Muscle of arm (tissue), 14 donors: ENCODE data around the gene ZNF500. TPM values are rescaled to one million over a fixed set of nuclear protein-coding genes. Genes with fewer than 3 reads are reported as not detected.
A peak's percentile ranks its signal among the peaks of the same experiment; 100 is the strongest.

Source experiments
- DNase-seq: peaks from one replicate; pipeline ENCODE4 v3.0.0-alpha.2; 2013
- long read RNA-seq, 11 donors: transcript quantifications; one replicate each; lab custom pipeline, GENCODE V29; 2026
- polyA plus RNA-seq, 12 donors: library from polyadenylated mRNA; unstranded; fragments of 120-200 nt; gene quantifications; one replicate each; pipeline ENCODE4 v1.2.1, GENCODE V29; 2013; ENCODE audit not compliant: insufficient read length in 12 of 12

Gene ZNF500
- polyA plus RNA-seq: 10 to 100 TPM in 4 of 12 donors, 1 to 10 TPM in 7, not detected in 1; 6.6 to 13.9 (median 9.8) TPM
- long read RNA-seq, donor 1, partial matches to known transcripts: 0 of 2 reads
- long read RNA-seq, donor 1, other reads (novel, unspliced or antisense): 0 of 2 reads
- long read RNA-seq, donor 2, transcript ZNF500-207 (1 exons, 2,397 nt): major isoform, 7 of 7 reads
- long read RNA-seq, donor 2, partial matches to known transcripts: 0 of 7 reads
- long read RNA-seq, donor 2, other reads (novel, unspliced or antisense): 0 of 7 reads
- long read RNA-seq, donor 3, full-length matches to known transcripts: 3 of 3 reads
- long read RNA-seq, donor 3, partial matches to known transcripts: 0 of 3 reads
- long read RNA-seq, donor 3, other reads (novel, unspliced or antisense): 0 of 3 reads
- long read RNA-seq, donor 4, partial matches to known transcripts: 0 of 3 reads
- long read RNA-seq, donor 4, other reads (novel, unspliced or antisense): 0 of 3 reads
- long read RNA-seq, donor 5, full-length matches to known transcripts: 7 of 7 reads
- long read RNA-seq, donor 5, partial matches to known transcripts: 0 of 7 reads
- long read RNA-seq, donor 5, other reads (novel, unspliced or antisense): 0 of 7 reads
- long read RNA-seq, donor 6, partial matches to known transcripts: 0 of 1 reads
- long read RNA-seq, donor 6, other reads (novel, unspliced or antisense): 0 of 1 reads
- long read RNA-seq, donor 7, full-length matches to known transcripts: 4 of 4 reads
- long read RNA-seq, donor 7, partial matches to known transcripts: 0 of 4 reads
- long read RNA-seq, donor 7, other reads (novel, unspliced or antisense): 0 of 4 reads
- long read RNA-seq, donor 8, full-length matches to known transcripts: 5 of 5 reads
- long read RNA-seq, donor 8, partial matches to known transcripts: 0 of 5 reads
- long read RNA-seq, donor 8, other reads (novel, unspliced or antisense): 0 of 5 reads
- long read RNA-seq, donor 9, full-length matches to known transcripts: 3 of 3 reads
- long read RNA-seq, donor 9, partial matches to known transcripts: 0 of 3 reads
- long read RNA-seq, donor 9, other reads (novel, unspliced or antisense): 0 of 3 reads
- long read RNA-seq, donor 10, full-length matches to known transcripts: 6 of 6 reads
- long read RNA-seq, donor 10, partial matches to known transcripts: 0 of 6 reads
- long read RNA-seq, donor 10, other reads (novel, unspliced or antisense): 0 of 6 reads
- long read RNA-seq, donor 11, full-length matches to known transcripts: 9 of 9 reads
- long read RNA-seq, donor 11, partial matches to known transcripts: 0 of 9 reads
- long read RNA-seq, donor 11, other reads (novel, unspliced or antisense): 0 of 9 reads

DNA sequence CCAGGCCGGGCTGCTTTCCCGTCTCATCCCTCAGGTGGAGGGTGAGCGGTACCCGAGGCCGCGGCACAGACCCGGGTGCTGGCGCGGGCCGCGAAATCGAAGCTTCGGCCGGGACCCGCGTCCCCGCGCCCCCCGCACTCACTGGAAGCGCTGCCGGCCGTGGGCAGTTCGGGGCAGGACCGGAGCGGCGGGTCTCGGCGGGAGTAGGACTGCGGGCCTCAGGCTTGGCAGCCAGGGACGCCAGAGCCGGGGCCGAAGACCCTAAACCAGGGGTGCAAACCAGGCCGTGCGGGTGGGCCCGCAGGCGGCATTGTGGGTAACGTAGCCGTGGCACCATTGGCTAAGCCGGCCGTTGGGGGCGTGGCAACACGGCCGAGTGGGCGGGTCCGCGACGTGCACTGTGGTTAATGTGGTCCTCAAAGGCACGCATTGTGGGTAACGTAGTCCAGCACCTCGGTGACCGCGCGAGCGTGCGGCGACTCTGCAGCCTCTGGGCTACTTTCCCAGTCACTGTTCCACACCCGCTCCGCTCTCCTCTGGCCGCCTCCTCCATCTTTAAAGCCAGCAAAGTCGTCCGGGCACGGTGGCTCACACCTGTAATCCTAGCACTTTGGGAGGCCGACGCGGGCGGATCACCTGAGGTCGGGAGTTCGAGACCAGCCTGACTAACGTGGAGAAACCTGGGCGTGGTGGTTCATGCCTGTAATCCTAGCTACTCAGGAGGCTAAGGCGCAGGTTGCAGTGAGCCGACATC lies at the start of gene ZNF500:
ZNF500 (minus strand) TSS at position 288 of the 754 bp plus-strand sequence. CDS start 1,184 bp downstream, outside the sequence.
- peak; percentile 98 for DNase-seq

DNA sequence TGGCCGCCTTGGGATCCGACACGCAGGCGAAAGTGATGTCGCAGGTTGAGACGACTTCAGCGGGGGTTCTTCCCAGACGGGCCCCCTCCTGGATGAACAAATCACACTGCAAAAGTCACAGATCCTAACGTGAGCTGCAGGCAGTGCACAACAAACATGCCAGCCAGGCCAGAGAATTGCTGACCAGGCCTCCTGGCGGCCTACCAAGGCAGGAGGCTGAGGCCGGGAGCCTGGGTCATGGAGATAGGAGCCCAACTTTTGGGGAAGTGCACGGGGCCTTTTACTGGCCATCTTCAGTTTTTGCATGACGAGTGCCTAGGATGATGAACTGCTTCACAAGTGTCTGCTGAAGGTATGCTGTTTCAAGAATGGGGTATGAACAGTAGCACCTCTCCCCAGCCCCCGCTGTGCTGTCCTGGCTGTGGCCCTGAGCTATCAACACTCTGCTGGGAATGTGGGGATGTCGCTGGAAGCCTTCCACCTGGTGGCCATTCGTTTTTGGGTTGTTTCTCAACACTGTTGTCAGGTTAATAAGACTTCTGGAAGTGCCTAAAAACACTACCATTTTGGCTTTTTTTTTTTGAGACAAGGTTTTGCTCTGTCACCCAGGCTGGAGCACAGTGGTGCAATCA lies 47.7 kb upstream of the ZNF500 start:
- DNase-seq: no peak

DNA sequence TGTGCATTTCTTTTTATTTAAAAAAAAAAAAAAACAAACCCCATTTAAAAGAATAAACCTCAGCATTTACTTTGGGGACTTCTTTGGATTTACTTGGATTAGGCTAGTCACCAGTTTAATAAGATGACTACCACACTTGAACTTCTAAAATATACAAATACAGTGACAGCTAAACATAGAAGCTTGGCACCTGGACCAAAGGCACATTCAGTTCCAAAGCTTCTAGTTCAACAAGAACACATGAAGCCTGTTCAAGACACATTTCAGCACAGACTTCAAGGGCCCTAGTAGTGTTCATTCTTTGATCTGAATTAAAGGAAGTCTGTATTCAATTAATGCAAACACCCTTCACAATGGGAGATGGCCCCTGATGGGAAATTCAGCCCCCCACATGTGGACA lies 47.1 kb upstream of the ZNF500 start:
- DNase-seq: no peak

DNA sequence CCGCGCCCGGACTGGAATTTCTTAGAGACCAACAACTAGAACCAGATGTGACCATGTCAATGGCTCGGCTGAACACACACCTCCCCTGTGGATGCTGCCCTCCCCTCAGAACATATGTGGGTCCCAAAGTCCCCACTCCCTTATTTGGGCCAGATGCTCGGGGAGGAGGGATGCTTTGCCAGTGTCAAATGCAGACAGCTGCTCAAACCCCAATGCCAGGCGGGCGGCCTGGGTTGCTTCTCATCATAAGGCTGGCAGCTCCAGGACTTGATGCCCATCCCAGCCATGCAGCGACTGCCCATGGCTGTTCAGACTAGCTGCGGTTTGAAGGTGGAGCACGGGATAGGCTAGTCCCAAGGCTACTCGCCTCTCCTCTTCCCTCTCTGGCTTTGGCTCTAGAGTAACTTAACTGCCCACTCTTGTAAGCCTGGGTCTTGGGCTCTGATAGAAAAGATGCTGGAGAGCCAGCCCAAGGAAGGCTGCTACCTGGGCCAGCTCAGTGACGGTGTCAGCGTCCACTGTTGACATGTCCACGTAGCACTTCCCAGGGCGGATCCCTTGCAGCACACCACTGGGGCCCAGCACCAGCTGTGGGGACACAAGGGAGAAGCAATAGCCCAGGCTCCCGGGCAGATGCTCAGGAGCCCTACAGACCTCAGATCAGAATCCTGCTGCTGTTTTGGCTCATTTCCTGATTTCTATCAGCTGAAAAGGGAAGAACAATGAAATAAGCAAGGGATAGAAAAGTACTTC lies 46.5 kb upstream of the ZNF500 start:
- DNase-seq: no peak

DNA sequence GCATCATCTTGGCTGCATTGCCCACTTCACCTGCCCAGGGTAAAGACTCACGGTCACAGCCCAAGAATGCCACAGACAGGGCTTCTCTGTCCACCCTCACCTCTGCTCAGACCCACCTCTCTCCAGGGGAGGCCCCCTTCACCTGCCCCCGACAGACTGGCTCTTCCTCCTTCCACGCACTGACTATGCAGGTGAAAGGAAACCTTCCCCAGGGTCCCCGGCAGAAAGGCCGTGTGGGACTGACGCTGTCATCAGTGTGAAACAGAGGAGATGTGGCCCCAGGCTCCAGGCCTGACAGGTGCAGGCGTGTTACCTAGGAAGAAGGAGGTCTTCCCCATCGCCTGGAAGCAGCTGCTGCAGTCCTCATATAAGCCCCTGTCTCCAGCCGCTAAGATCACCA lies 44.8 kb upstream of the ZNF500 start:
- no peak for DNase-seq

DNA sequence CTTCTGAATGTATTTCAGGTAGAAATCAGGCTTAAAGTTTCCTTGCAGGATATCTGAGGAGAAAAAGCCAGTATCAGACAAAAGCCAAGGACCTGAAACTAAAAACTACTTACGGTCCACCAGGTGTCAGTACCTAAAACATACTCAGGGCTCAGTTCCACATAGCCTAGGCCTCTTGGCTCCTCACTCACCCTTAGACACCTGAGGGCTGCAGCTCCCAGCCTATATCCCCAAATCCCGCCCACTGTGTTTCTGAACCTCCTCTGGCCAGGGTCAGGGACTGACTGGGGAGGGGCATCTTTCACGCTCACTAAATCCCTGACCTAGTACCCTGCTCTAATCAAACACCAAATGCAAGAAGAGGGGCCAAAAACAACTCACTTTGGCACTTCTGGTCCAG lies 44.3 kb upstream of the ZNF500 start:
- DNase-seq: no peak

DNA sequence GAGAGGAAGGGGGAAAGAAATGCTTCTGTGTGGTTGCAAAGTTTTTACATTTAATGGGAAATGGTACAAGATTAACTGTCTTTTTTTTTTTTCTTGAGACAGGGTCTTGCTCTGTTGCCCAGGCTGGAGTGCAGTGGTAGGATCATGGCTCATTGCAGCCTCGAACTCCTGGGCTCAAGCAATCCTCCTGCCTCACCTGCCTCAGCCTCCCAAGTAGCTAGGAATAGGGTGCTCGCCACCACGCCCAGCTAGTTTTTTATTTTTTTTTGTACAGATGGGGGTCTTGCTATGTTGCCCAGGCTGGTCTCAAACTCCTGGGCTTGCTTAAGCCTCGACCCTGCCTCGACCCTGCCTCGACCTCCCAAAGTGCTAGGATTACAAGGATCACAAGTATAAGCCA lies 39.3 kb upstream of the ZNF500 start:
- DNase-seq: no peak

DNA sequence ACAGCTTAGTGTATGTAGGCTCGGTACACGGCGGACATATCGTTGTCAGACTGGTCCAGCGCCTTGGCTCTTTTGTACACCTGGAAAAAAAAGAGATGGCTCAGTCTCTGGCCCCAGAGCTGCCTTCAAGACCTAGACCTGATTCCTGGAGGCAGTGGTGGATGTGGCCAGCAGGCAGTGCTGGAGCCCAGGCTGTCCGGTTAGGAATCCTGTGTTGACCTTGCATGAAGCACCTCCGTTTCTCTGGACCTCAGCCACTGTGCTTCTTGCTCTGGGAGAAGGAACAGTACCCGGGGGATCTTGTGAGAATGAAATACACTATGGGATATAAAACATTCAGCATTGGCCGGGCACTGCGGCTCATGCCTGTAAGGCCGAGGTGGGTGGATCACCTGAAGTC lies 38.3 kb upstream of the ZNF500 start:
- DNase-seq: no peak

DNA sequence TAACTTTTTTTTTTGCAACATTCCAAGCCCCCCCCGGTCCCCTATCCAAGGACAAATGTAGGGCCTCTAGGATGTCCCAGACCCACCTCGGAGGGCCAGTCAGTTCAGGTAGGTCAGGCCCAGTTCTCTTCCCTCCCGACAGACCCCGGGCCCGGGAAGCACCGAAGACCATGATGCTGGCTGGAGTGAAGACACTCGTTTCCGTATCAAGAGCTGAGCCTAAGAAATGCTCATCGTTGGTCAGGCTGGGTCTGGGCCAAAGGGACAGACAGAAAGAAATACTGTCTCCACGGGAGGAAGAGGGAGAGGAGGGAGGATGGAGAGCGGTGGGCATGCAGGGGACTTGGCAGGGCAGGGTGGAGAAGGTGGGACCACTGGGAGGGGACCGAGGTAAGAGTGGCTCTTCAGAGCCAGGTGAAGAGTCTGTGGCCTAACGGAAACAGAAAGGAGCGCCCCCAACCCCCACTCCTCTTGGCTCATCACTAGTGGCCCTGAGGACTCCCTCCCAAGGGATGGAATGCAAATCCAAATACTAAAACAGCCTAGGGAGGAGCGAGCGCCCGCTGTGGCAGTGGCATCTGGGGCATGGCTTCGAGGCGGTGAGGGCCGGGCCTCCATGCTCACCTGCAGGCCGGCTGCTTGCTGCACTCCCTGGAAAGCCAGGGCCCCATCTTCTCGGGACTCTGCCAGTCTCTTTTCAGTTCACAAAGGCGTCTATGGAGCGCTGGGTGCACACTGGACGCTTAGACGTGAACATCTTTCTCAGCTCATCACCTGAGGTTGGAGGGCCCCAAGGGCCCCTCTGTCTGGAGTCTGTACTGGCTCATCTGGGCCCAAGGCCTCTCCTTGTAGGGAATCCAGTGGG lies 37.2 kb upstream of the ZNF500 start:
- DNase-seq: no peak

DNA sequence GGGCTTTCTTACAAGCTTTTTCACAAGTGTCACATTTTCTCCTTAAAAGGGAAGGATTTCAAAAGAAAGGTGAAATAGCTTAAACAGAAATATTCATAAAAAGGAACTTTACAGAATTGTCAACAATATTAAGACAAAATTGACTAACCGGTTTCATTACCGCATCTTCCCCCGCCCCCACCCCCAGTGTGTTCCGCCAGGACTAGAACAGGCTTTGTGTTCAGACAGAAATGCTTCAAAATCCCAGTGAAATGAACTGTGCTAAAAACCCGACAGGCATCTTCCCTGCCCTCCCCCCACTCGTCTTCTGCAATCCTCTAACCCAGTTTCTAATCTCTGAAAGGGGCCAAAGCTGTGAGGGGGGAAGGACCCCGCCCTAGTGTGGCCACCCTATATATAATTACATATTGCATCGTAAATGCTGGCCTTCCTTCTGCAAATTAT lies 36.5 kb upstream of the ZNF500 start:
- DNase-seq: no peak

DNA sequence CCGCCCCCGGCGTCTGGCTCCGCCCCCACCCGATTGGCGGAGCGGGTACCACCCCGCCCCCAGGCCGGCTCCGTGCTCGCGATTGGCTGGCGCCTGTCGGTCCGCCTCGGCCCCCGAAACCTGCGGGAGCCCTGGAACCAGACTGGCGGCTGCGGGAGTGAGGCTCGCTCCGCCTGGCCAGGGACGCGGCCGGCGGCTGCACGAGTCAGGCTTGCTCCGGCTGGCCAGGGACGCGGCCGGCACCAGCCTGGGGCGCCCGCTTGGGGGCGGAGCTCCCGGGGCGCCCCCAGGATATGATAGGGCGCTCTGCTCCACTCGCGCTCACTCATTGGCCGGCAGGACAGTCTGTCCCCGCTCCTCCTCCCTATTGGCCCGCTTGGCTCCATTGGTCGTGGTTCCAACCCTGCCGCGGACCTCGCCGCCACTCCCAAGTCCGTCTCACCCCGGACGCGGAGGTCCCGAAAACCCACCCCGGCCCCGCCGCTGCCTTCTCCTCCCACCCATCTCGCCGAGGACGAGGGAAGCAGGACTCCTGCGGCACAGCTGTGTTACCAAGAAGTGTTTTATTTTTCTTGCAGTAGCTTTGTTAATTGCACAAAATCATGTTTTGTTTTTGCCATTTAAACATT lies 35.8 kb upstream of the ZNF500 start:
- DNase-seq: peak; percentile 91

DNA sequence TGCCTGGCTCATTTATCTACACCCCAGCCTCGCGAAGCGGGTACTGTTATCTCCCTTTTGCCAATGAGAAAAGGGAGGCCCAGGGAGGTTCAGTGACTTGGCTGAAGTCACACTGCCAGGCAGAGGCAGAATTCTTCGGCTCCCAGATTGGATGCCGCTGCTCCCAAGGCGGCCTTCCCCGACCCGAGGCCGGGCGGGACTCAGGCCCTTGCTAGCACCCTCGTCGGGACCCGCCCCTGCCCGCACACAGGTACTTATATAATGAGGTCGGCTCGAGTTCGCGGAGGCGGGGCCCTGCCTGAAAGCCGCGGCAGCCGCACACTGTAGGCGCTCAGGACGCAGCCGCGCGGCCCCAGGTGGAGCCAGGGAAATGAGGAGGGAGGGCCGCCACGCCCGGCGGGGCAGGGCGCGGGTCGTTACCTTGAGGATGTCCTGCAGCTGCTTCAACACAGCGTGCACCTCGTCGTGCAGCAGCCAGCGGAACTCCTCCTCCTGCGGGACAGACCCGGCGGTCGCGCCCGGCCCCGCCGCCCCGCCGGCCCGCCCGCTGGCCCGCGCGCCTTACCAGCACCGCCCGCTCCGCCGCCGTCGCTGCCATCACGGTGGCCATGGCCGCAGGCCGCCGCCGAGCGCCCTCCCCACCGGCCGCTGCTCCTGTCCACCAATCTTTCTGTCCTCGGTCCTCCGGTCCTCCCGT lies 35.1 kb upstream of the ZNF500 start, which contains the start of gene ROGDI:
ROGDI (minus strand) TSS at position 672 of the 697 bp plus-strand sequence; CDS start at position 610, 62 bp downstream.
- DNase-seq: no peak

DNA sequence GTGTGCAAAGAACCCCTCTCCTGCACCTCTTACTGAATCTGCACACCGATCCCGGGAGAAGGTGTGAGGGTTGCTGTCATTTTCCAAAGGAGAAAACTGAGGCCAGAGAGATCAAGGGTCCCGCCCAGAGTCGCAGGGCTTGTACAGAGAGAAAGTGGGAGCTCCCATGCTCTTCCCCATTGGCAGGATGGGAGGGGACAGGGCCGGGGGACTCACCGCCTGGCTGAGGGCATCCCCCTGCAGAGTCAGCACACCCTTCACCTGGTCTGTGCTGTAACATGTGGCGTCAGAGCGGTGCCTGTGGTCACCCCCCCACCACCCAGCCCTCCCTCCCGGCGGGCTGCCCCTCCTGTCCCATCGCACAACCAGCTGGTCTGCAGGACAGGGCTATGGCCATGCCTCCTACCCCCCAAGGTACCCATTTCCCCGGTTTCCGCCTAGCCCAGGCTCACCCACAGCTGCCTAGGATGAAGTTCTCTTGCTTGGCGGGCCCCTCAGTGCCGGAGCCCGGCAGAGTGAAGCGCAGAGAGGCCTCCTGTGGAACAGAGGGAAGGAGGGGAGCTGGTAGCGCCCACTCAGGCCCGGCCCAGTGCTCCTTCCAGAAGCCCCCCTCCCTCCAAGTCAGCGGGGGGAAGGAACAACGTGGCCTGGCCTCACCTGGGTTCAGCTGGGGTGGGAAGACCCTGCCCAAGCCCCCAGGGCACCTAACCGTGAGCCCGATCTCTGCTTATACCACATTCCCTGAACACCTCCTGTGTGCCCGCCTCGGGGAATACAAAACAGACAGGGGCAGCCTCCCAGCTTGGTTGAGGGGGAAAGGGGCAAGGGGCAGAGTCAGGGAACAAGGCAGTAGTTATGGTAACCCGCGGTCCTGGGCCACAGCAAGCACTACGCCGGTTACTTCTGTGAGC lies 34.3 kb upstream of the ZNF500 start:
- no peak for DNase-seq

DNA sequence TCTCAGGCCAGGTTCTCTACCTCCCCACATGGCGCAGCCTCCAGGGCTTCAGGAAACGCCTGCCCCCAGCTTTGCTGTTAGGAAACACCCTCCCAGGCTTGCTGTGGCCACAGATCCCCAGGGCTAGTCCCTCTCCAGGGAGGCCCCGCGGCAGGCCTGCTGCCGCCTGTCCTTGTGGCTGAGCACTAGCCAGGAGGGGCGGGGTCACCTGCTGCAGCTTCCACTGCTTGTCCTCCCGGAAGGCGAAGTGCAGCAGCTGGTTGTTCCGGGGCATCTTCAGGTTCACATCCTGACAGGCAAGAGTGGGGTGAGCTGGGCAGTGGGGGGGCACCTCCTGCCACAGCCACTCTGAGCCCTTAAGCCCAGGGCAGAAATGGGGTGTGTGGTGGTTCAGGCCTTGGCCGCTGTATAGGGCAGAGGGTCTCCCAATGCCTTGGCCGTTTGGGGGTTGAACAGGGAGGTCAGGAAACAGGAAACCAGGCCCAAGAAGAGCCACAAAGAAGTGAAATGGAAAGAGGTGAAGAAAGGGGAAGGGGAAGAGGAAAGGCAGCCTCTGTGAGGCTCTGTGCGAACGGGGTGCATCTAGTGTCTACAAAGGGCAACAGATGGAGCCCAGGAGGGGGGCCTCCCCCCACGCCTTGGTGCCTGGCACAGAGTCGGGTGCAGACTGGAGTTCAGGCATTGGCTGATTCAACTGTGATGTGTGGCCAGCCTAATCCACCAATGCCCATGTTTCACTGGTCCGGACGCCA lies 33.5 kb upstream of the ZNF500 start:
- no peak for DNase-seq

DNA sequence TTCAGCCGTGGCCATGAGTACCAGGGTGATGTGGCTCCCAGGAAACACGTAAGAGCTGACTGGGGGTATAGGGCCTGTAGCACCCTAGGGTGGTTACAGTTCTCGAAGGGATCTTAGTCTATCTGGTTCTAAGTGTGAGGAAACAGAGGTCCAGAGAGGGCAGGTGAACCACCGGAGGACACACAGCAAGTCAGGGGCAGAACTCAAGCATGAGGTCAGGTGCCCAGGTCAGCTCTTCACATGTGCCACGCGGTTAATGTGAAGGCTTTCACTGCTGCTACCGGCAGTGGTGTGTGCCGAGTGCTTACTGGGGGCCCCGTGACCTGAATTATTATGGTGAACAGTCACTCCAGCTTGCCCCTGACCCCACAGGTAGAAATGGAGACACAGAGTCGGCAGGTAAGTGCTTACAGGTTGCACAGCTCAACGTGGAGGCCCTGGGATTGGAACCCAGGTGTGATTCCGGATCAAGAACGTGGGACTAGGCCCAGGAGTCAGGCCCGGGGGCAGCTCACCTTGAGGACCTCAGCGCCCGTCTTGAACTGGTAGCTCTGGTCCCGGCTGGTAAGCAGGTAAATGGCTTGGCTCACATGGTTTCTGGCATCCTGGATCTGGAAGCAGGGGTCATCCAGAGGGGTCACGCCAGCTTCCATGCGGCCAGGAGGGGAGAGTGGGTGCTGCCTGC lies 32.4 kb upstream of the ZNF500 start:
- no peak for DNase-seq
